GM12874 (cell line): Measurements from ENCODE around the gene POLR3H.

Experiments
- TF ChIP-seq, protein P1 (sequence below): IDR thresholded peaks from 2 replicates; pipeline ENCODE4 v1.5.1; 2011; ENCODE audit warnings: low read depth, mild to moderate bottlenecking, control low read depth, low read length, moderate library complexity; ENCODE audit not compliant: insufficient read depth

POLR3H gene

DNA sequence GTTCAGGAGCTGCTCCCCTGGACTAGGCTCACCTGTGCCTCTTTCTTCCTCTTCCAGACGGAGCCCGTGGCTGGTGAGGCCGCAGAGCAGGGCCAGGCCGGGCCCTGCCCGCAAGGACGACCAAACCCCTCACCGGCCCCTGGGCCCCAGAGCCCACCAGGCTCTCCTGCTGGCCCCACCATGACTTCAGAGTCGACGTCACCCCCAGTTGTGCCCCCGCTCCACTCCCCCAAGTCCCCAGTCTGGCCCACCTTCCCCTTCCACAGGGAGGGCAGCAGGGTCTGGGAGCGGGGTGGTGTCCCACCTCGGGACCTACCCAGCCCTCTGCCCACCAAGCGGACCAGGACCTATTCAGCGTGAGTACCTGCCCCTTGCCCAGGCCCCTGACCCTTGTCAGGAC is 27.5 kb upstream of the POLR3H start:
- TF ChIP-seq, protein P1, sequence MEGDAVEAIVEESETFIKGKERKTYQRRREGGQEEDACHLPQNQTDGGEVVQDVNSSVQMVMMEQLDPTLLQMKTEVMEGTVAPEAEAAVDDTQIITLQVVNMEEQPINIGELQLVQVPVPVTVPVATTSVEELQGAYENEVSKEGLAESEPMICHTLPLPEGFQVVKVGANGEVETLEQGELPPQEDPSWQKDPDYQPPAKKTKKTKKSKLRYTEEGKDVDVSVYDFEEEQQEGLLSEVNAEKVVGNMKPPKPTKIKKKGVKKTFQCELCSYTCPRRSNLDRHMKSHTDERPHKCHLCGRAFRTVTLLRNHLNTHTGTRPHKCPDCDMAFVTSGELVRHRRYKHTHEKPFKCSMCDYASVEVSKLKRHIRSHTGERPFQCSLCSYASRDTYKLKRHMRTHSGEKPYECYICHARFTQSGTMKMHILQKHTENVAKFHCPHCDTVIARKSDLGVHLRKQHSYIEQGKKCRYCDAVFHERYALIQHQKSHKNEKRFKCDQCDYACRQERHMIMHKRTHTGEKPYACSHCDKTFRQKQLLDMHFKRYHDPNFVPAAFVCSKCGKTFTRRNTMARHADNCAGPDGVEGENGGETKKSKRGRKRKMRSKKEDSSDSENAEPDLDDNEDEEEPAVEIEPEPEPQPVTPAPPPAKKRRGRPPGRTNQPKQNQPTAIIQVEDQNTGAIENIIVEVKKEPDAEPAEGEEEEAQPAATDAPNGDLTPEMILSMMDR = no peak

DNA sequence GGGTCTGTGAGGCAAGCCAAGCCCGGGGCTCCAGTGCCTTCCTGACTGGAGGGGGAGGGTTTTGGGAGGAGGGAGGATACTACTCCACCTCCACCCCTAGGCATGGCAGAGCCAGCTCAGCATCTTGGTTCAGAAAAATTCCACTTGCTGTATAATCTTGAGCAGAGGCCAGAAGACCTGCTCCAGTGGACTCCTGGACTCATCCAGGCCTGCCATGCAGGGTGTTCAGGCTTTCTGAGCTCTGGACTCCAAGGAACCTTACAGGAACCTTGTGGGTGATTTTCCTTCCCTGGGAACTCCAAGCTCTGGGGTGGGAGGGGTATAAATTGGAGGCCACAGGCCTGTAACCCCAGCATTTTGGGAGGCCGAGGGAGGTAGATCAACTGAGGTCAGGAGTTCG is 26.0 kb upstream of the POLR3H start:
- TF ChIP-seq, protein P1 = no peak

DNA sequence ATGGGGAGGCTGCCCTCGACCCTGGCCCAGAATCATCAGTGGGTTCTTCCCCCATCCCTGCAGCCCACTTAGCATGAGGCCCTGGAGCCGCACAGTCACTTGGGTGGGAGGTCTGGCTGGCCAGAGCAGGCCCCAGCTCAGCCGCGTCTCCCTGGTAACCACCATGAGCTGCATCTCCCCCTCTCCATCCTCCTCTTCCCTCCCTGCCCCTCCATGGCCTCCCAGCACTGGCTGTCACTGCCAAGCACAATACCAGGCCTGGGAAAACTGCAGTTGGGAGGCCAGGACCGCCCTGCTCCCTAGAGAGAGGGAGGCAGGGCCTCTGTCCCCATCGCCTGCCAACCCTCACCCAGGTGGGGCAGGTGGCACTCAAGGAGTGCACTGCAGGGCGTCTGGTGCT is 24.5 kb upstream of the POLR3H start:
- TF ChIP-seq, protein P1 = no peak

DNA sequence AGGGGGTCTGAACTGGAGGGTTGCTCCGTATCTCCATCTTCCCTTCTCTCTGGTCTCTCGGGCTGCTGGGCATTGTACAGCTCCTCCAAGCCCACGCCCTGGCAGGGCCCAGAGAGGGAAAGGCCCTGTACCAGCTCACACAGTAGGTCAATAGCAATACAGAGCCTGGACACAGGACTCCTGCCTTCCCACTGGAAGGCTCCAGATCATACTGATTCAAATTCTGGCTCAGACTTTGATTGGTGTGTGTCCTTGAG is 23.2 kb upstream of the POLR3H start:
- TF ChIP-seq, protein P1 = no peak

DNA sequence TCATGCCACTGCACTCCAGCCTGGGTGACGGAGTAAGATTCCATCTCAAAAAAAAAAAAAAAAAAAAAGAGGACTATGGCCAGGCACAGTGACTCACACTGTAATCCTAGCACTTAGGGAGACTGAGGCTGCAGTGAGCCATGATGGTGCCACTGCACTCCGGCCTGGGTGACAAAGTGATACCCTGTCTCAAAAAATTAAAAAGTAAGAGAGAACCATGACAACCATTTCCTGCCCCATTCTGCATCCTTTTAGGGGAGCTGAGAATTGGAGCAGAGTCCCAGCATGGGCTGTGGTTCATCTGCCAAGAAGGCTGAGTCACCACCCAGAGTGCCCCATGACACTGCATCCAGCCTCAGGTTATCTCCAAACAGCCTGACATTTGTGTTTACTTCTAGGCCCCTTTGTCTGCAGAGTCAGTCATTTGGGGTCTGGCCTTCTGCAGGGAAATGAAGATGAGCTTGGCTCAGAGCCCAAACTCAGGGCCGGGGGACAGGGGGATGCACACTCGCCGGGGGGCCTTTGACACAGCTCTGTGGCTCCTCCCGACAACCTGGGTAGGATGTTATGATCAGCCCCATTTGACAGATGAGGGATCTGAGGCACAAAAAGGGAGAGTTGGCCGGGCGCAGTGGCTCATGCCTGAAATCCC is 21.3 kb upstream of the POLR3H start:
- TF ChIP-seq, protein P1 = no peak

DNA sequence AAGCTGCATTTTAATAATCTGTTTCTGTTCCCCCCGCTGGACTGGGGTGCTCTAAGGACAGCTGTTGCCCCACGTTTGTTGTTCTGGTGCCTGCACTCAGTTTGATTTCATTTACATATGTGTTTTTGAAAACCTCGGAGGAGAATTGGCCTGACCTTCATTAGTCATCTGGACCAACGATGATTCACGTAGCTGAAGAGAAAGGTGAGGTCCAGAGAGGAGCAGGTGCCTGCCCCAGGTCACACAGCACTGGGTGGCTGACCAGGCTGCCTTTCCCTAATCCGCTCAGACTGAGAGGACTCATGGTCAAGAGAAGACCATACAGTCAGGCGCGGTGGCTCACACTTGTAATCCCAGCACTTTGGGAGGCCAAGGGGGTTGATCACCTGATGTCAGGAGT is 20.3 kb upstream of the POLR3H start:
- TF ChIP-seq, protein P1 = no peak

DNA sequence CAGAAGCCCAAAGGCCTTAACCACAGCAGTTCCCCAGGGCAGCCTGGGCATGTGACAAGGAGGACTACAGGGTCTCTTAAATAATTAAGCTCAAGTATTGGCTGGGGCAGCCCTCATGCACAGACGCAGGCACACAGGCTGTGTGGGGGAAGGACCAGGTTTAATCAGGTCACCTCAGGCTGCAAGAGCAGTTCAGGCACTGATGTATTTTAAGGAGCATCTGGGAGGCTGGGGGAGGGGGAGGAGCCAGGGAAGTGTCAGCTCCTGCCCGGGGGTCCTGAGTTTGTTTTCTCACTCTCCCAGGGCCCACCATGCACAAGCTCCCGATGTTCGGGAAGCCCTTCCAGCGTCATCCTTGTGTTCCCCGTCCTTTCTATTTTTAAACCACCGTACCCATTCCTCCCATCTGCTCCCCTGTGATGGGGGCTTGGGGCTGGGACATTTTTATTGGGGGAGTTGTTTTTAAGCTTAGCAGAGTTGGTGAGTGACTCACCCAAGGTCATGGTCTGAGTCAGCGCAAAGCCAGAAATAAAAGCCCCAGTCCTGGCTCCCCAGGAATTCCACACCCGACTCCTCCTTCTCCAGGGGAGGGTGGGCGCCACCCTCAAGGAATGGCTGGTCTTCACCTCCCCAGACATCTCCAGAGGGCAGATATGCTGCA is 18.9 kb upstream of the POLR3H start:
- TF ChIP-seq, protein P1 = no peak
